ENCODE data around the gene PTH2. TPM values are rescaled to one million over a fixed set of nuclear protein-coding genes. Genes with fewer than 3 reads are reported as not detected.

Gene PTH2
- total and polyA plus RNA-seq, 2 donors (not counting 3 experiments of a cell fraction or from before 2014, with no cell fraction given), result not detected

- DNase-seq (ENCODE audit: low read depth, low spot score) (no peak), FAIRE-seq (no peak)
- H3K79me2 ChIP-seq (ENCODE audit: control insufficient read depth, insufficient read depth, low read length), result peaks cover 2% of the 10 kb centered on the region
- BruUV-seq (replicated peaks), result no TSS peak
- POLR2A ChIA-PET, result no interaction called here
- no peak overlapping the region for H2AFZ ChIP-seq (ENCODE audit: low read depth, low read length)
- dilution Hi-C loops (cut with MboI; ENCODE audit: extremely low pct_ligation_motif_present, low sequenced_read_pairs), result no loop called here
- H3K4me1 ChIP-seq (ENCODE audit: control insufficient read depth, extremely low read depth, insufficient read depth, low read length), result peaks cover 6% of the 10 kb centered on the region
- no peak overlapping the region for H3K9ac ChIP-seq (replicated peaks; ENCODE audit: extremely low read depth, insufficient read depth, low read length)
- H3K9me3 ChIP-seq (replicated peaks; ENCODE audit: control insufficient read depth, insufficient read depth, low read length), result no peaks in the 10 kb centered on the region
- intact Hi-C loops (cut with micrococcal nuclease), result no loop called here
- no peaks in the 10 kb centered on the region for H3K9me1 ChIP-seq (replicated peaks; ENCODE audit: control insufficient read depth, extremely low read depth, insufficient read depth, low read length)
- H3K4me2 ChIP-seq (ENCODE audit: insufficient read depth, low read length), result no peak overlapping the region
- no peaks in the 10 kb centered on the region for H3K36me3 ChIP-seq (ENCODE audit: control insufficient read depth in 2 of 2, extremely low read depth in 1 of 2, insufficient read depth in 2 of 2, low read length in 2 of 2)
- H3K27me3 ChIP-seq (ENCODE audit: control insufficient read depth in 2 of 2, insufficient read depth in 2 of 2, low read length in 2 of 2), result no peaks in the 10 kb centered on the region
- H4K20me1 ChIP-seq (replicated peaks; ENCODE audit: control insufficient read depth, extremely low read depth, insufficient read depth, low read length), result no peaks in the 10 kb centered on the region
- TF ChIP-seq GATA2 (IDR thresholded peaks at IDR 0.05; ENCODE audit: insufficient read depth, insufficient read length, low read depth, low read length) (no peak), POLR2A (IDR thresholded peaks at IDR 0.05; ENCODE audit: low read depth, low read length) (no peak), JUN (IDR thresholded peaks at IDR 0.05; ENCODE audit: borderline replicate concordance, insufficient read depth, insufficient read length, low read depth) (no peak), MAX (IDR thresholded peaks at IDR 0.05; ENCODE audit: insufficient read depth, insufficient read length) (no peak), MYC (IDR thresholded peaks at IDR 0.05; ENCODE audit: low read depth, low read length) (no peak), FOS (IDR thresholded peaks at IDR 0.05; ENCODE audit: borderline replicate concordance, insufficient read depth, low read length) (no peak), EZH2 (IDR thresholded peaks at IDR 0.05; ENCODE audit: borderline replicate concordance, low read depth, low read length, severe bottlenecking) (no peak), POLR2AphosphoS5 (IDR thresholded peaks at IDR 0.05; ENCODE audit: insufficient read depth, low read depth, low read length) (no peak)
- TF ChIP-seq, protein P1, sequence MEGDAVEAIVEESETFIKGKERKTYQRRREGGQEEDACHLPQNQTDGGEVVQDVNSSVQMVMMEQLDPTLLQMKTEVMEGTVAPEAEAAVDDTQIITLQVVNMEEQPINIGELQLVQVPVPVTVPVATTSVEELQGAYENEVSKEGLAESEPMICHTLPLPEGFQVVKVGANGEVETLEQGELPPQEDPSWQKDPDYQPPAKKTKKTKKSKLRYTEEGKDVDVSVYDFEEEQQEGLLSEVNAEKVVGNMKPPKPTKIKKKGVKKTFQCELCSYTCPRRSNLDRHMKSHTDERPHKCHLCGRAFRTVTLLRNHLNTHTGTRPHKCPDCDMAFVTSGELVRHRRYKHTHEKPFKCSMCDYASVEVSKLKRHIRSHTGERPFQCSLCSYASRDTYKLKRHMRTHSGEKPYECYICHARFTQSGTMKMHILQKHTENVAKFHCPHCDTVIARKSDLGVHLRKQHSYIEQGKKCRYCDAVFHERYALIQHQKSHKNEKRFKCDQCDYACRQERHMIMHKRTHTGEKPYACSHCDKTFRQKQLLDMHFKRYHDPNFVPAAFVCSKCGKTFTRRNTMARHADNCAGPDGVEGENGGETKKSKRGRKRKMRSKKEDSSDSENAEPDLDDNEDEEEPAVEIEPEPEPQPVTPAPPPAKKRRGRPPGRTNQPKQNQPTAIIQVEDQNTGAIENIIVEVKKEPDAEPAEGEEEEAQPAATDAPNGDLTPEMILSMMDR (IDR thresholded peaks at IDR 0.05; ENCODE audit: extremely low read depth in 1 of 2, insufficient read depth in 1 of 2, low read depth in 1 of 2, low read length in 2 of 2), result no peak
- CTCF ChIA-PET, result no interaction called here
- no peak overlapping the region for H3K4me3 ChIP-seq (replicated peaks in 1 of 3; ENCODE audit: insufficient read depth in 1 of 3, low read depth in 1 of 3, low read length in 3 of 3)
- no peak overlapping the region for H3K27ac ChIP-seq (ENCODE audit: insufficient read depth, low read depth, low read length)
These were observed 35.3 kb upstream of the PTH2 start for GRCh38 chr19:49458567-49458903.
